Measurements from ENCODE around the gene RFNG.

- TF ChIP-seq CTCF (IDR thresholded peaks at IDR 0.05): no peak
- no peak for TF ChIP-seq POLR2A (IDR thresholded peaks at IDR 0.05)
Observed at GRCh38 chr17:82034371-82035011, 17.1 kb downstream of the RFNG start.

Measured in testis (tissue), 2 donors.